ENCODE results near the gene ZNF772. TPM values are rescaled to one million over a fixed set of nuclear protein-coding genes. Genes with fewer than 3 reads are reported as not detected.

ZNF772 gene
- total RNA-seq, 1 experiment from 2014 or later, result 11.4 TPM

- Histone ChIP-seq H3K56ac (ENCODE audit: insufficient read length, low read depth, low read length) (no peak overlapping the region), H3K79me1 (ENCODE audit: insufficient read depth, low read depth, low read length, poor library complexity, severe bottlenecking) (peaks cover 3% of the 10 kb centered on the region), H3K9ac (ENCODE audit: extremely low read depth, insufficient read length, low read length) (no peak overlapping the region), H3K23me2 (ENCODE audit: insufficient read length, low read depth, low read length, poor library complexity, severe bottlenecking) (no peaks in the 10 kb centered on the region), H2BK12ac (ENCODE audit: insufficient read length, low read depth, low read length) (no peak overlapping the region), H2BK15ac (ENCODE audit: low read depth, low read length) (no peak overlapping the region), H3K23ac (ENCODE audit: insufficient read length, low read depth, low read length) (no peak overlapping the region), H3K14ac (ENCODE audit: insufficient read depth, low read length) (no peak overlapping the region), H2BK20ac (ENCODE audit: low read depth, low read length, poor library complexity, severe bottlenecking) (no peak overlapping the region), H3K4me2 (ENCODE audit: insufficient read depth, insufficient read length, low read length) (no peak overlapping the region), H4K5ac (ENCODE audit: insufficient read length, low read depth, low read length) (no peak overlapping the region), H3K27me3 (ENCODE audit: insufficient read depth, low read length) (no peaks in the 10 kb centered on the region), H3K9me3 (ENCODE audit: control insufficient read depth, low read depth, low read length) (no peaks in the 10 kb centered on the region), H4K91ac (ENCODE audit: insufficient read length, low read depth, low read length) (no peak overlapping the region), H2BK5ac (ENCODE audit: insufficient read length, low read length) (no peak overlapping the region), H3K4me1 (ENCODE audit: insufficient read depth, low read length) (no peaks in the 10 kb centered on the region), H2BK120ac (ENCODE audit: low read depth, low read length, poor library complexity, severe bottlenecking) (no peak overlapping the region), H3K79me2 (ENCODE audit: insufficient read depth, low read length) (no peaks in the 10 kb centered on the region), H2AK5ac (ENCODE audit: insufficient read length, low read length) (no peak overlapping the region), H3T11ph (ENCODE audit: low read length) (no peak overlapping the region), H3K27ac (ENCODE audit: insufficient read length, low read depth, low read length) (no peak overlapping the region), H3K18ac (ENCODE audit: insufficient read length, low read depth, low read length) (no peak overlapping the region), H4K20me1 (ENCODE audit: control insufficient read depth, insufficient read depth, insufficient read length) (no peaks in the 10 kb centered on the region), H4K8ac (replicated peaks; ENCODE audit: insufficient read length, low read depth, low read length) (no peak overlapping the region), H2AFZ (ENCODE audit: low read length) (no peak overlapping the region), H3K4ac (ENCODE audit: low read depth, low read length) (no peak overlapping the region)
- no peaks in the 10 kb centered on the region for H3K9me3 Mint-ChIP-seq
- peaks cover 25 to 44% (median 30%) of the 10 kb centered on the region in 3 experiments for H3K36me3 Mint-ChIP-seq (ENCODE audit: insufficient read depth in 1 of 3, low read depth in 3 of 3)
- H3K4me3 Mint-ChIP-seq, result no peak overlapping the region
- H3K27ac Mint-ChIP-seq, result no peak overlapping the region
- no peak for DNase-seq
- no peak for TF ChIP-seq CTCF (conservative IDR thresholded peaks at IDR 0.05)
- no peaks in the 10 kb centered on the region for H3K4me1 Mint-ChIP-seq
- no peaks in the 10 kb centered on the region for H3K27me3 Mint-ChIP-seq (ENCODE audit: low read depth)
- no CpG with 5 or more reads among the region's 4 CpGs for WGBS (ENCODE audit: extremely low coverage, insufficient read length, low lambda C conversion rate)
Measured at GRCh38 chr19:57419439-57419838, 57.9 kb downstream of the ZNF772 start.

Other genes starting within 250 kb of the ZNF772 start
- 3.3 and 3.8 TPM in 2 replicates for gene AURKC, start 246.5 kb downstream of the ZNF772 start, total RNA-seq (2021)
- 15.4 and 16.8 TPM in 2 replicates for gene ZNF805, start 236.9 kb downstream of the ZNF772 start, total RNA-seq (2021)
- 65.4 and 65.9 TPM in 2 replicates for gene ZNF460, start 197.1 kb downstream of the ZNF772 start, total RNA-seq (2021)
- 8.2 and 8.4 TPM in 2 replicates for gene ZNF543, start 157.1 kb downstream of the ZNF772 start, total RNA-seq (2021)
- gene ZNF304, start 126.3 kb downstream of the ZNF772 start, total RNA-seq (2021), result 13.5 and 13.9 TPM in 2 replicates
- gene TRAPPC2B, start 114.0 kb downstream of the ZNF772 start, total RNA-seq (2021), result 10.0 and 12.4 TPM in 2 replicates
- gene ZNF547, start 114.0 kb downstream of the ZNF772 start, total RNA-seq (2021), result 3.5 and 3.8 TPM in 2 replicates
- 13.0 and 13.9 TPM in 2 replicates for gene ZNF548, start 87.7 kb downstream of the ZNF772 start, total RNA-seq (2021)
- 14.0 and 16.3 TPM in 2 replicates for gene ZNF17, start 66.4 kb downstream of the ZNF772 start, total RNA-seq (2021)
- gene ZNF749, start 42.2 kb downstream of the ZNF772 start, total RNA-seq (2021), result 25.0 and 27.8 TPM in 2 replicates
- 0.53 and 0.74 TPM in 2 replicates for gene VN1R1, start 20.4 kb downstream of the ZNF772 start, total RNA-seq (2021)
- gene ZNF419, start 10.2 kb upstream of the ZNF772 start, total RNA-seq (2021), result 12.8 and 13.4 TPM in 2 replicates
- gene ZNF773, start 22.4 kb upstream of the ZNF772 start, total RNA-seq (2021), result 7.1 and 8.2 TPM in 2 replicates
- 10.2 and 11.6 TPM in 2 replicates for gene ZNF549, start 49.8 kb upstream of the ZNF772 start, total RNA-seq (2021)
- 11.4 and 13.5 TPM in 2 replicates for gene ZNF550, start 82.3 kb upstream of the ZNF772 start, total RNA-seq (2021)
- gene ZNF416, start 101.3 kb upstream of the ZNF772 start, total RNA-seq (2021), result 10.9 and 11.4 TPM in 2 replicates
- 27.8 and 28.1 TPM in 2 replicates for gene ZIK1, start 106.6 kb upstream of the ZNF772 start, total RNA-seq (2021)
- gene ZNF530, start 122.3 kb upstream of the ZNF772 start, total RNA-seq (2021), result 7.9 and 9.3 TPM in 2 replicates
- 43.2 and 44.1 TPM in 2 replicates for gene ZNF134, start 136.7 kb upstream of the ZNF772 start, total RNA-seq (2021)
- 12.9 and 14.8 TPM in 2 replicates for gene ZNF211, start 155.6 kb upstream of the ZNF772 start, total RNA-seq (2021)
- gene ZSCAN4, start 191.4 kb upstream of the ZNF772 start, total RNA-seq (2021), result not detected in 2 replicates
- gene ZNF551, start 204.4 kb upstream of the ZNF772 start, total RNA-seq (2021), result 28.7 and 30.6 TPM in 2 replicates
- gene ZNF154, start 231.6 kb upstream of the ZNF772 start, total RNA-seq (2021), result 17.6 and 18.7 TPM in 2 replicates